ENCODE results near the gene GRIK3.

GRIK3 gene

DNA sequence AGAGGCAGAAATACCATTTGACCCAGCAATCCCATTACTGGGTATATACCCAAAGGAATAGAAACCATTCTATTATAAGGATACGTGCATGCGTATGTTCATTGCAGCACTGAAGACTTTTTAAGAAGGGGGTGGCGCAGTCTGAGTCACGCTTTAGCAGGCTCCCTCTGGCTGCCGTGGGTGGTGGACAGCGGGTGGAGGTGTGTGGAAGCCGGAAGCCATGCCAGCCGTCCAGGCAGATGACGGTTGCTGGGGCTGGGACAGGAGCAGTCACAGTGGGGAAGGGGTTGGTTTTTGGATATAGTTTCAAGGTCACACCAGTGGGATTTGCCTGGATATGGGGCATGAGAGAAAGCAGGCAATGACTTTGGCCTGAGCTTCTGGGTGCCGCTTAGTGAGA, 270.5 kb downstream of the GRIK3 start:
- DNase-seq (ENCODE audit: low read depth), result no peak

DNA sequence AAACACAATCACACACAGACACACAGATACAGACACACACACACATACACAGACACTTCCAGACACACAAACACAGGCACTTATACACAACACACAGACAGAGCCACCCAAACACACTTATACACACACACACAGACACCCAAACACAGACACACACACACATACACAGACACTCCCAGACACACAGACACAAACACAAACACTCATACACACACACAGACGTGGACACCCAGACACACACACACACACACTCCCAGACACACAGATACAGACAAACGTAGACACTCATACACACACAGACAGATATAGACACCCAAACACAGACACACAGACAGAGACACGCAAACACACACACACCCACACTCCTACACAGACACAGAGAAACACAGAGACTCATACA, 272.1 kb downstream of the GRIK3 start:
- DNase-seq (ENCODE audit: low read depth), result no peak

DNA sequence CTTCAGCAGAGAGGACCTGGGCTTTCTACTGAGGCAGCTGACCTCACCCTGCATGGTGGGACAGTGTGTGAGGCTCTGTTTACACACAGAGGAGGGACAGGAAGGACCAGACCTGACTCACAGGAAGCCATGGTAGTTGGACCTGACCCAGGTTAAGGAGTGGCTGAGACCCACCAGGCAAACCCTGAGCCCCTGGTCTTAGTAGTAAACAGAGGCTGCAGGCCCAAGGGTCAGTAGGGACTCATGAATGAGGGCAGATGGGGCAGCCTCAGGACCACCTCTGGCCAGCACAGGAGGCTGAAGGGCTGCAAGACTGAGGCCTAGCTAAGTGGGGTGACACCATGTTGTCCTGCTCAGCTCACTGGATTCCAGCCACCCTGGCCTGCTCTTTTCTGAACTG, 273.2 kb downstream of the GRIK3 start:
- no peak for DNase-seq (ENCODE audit: low read depth)

- DNase-seq (ENCODE audit: low read depth), result no peak
These were observed 274.2 kb downstream of the GRIK3 start for GRCh38 chr1:36760081-36760480.

GRCh38 chr1:36759355-36759754, 275.0 kb downstream of the GRIK3 start:
- no peak for DNase-seq (ENCODE audit: low read depth)

DNA sequence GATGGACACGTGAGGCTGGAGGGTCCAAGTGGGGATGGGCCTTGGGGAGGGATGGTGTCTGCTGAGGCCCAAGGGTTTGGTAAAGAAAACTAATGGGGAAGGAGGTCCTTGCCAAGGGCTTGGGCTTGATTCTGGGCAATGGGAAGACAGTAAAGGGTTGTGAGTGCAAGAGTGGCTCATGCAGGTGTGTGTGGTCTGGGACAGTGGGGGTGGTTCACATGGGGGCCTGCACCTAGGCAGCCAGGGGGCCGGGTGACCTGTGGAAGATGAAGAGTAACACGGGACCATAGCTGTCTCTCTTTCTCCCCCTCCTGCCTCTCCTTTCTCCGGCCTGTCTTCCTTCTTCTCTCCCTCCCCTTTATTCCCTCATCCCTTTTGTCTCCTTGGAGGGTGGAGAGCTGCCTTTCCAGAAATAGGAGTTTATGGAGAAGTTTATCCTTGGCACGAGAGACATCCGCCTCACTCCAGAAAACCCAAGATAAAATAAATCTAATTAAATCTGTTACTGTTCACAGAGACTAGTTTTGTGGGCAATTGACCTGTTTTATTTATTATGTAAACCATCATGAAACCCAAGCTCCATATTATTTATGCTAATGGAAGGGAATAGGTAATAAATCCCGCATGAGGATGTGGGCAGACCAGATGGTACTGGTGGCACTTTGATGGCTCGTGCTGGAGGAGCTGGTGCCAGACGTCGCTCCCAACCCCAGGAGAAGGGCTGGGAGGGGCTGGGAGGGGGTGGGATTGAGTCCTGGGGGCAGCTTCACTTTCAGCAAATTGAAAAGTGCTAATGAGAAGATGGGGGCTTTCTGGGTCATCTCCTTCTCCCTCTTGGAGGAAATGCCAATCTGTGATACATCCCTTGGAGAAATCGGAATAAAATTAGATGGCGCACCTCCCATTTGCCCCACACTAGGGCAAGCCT, 278.7 kb downstream of the GRIK3 start:
- DNase-seq (ENCODE audit: low read depth), result no peak

DNA sequence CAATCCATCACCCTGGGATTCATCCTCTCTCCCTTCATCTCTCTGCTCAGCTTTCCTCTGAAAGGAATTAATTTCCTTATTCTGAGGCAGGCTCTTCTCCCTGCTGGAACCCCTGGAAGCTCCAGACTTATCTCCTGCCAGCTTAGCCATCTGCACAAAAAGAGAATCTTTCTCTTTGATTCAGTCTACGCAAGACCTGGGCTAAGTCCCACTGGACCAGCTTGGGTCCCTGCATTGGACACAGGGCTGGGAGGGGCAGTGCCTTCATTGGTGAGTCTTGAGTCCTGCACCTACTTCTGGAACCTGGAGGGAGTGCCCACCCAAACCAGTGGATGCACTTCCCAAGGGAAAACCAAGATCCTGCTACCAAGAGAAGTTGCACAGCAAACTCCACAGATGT, 279.9 kb downstream of the GRIK3 start:
- no peak for DNase-seq (ENCODE audit: low read depth)

DNA sequence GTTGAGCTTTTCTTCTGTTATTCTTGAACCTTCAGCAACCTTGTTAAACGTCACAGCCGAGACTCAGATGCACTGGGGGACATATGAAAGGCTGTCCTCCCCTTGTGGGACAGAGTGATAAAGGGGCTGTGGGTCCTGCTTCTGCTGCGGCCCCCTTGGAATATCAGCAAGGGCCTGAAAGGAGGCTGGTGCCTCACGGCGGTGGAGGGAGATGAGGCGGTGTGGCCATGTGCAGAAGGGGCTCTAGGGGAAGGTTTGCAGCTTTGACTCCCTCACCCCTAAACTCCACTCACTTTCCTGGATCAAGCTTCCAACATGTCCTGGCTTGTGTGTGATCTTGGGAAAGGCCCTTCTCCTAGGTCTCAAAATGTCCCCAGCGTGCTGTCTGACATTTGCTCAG, 280.9 kb downstream of the GRIK3 start:
- DNase-seq (ENCODE audit: low read depth), result no peak

- DNase-seq (ENCODE audit: low read depth), result no peak
These were observed 281.4 kb downstream of the GRIK3 start for GRCh38 chr1:36752891-36753361.

DNA sequence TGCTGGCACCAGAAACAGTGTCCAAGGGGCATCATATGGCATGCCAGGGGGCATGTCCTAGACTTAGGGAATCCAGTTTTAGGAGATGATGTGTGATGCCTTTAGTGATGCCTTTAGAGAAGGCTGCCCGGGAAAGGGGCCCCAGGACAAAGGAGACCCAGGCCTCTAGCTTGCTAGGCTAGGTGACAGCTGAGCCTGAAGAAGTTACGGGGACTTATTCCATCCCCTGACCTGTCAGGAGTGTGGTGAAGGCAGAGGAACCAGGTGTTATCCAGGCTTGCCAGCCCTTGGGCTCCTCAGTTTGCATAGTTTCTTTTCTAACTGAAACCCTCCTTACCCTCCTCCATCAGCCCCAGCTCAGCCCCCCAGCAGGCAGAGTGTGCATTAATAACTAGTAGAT, 281.9 kb downstream of the GRIK3 start:
- DNase-seq (ENCODE audit: low read depth), result no peak

- DNase-seq (ENCODE audit: low read depth), result no peak
These were observed 282.8 kb downstream of the GRIK3 start for GRCh38 chr1:36751525-36751924.

GRCh38 chr1:36748466-36748865, 285.8 kb downstream of the GRIK3 start:
- no peak for DNase-seq (ENCODE audit: low read depth)
